SK-N-SH (cell line): ENCODE results near the gene ALDH6A1. TPM values are rescaled to one million over a fixed set of nuclear protein-coding genes. Genes with fewer than 3 reads are reported as not detected.

Source experiments
- polyA plus RNA-seq, 3 experiments: library from polyadenylated mRNA; depleted of rRNA; stranded (reverse); fragments of >200 nt; gene quantifications; 2 replicates each; pipeline ENCODE4 v1.2.3, GENCODE V29; 2012

The ALDH6A1 gene
- polyA plus RNA-seq, 1 of the 3 experiments (the other 2 are of a cell fraction) = 9.4 TPM

Other genes with a start within 250 kb of the ALDH6A1 start
- 7.1 and 9.7 TPM in 2 replicates for gene PTGR2, start 232.6 kb downstream of the ALDH6A1 start, polyA plus RNA-seq (2012; rRNA removed)
- 22.8 and 28.7 TPM in 2 replicates for gene ZNF410, start 197.6 kb downstream of the ALDH6A1 start, polyA plus RNA-seq (2012; rRNA removed)
- gene FAM161B, start 134.4 kb downstream of the ALDH6A1 start, polyA plus RNA-seq (2012; rRNA removed) = 1.4 and 2.2 TPM in 2 replicates
- gene COQ6, start 134.2 kb downstream of the ALDH6A1 start, polyA plus RNA-seq (2012; rRNA removed) = 38.8 and 55.9 TPM in 2 replicates
- gene ENTPD5, start 65.2 kb downstream of the ALDH6A1 start, polyA plus RNA-seq (2012; rRNA removed) = 5.5 and 8.0 TPM in 2 replicates
- 1.9 and 2.1 TPM in 2 replicates for gene BBOF1, start 65.1 kb downstream of the ALDH6A1 start, polyA plus RNA-seq (2012; rRNA removed)
- gene LIN52, start 503 bp upstream of the ALDH6A1 start, polyA plus RNA-seq (2012; rRNA removed) = 4.9 and 5.9 TPM in 2 replicates
- not detected in 2 replicates for gene VSX2, start 155.0 kb upstream of the ALDH6A1 start, polyA plus RNA-seq (2012; rRNA removed)
- gene ABCD4, start 218.5 kb upstream of the ALDH6A1 start, polyA plus RNA-seq (2012; rRNA removed) = 25.5 and 37.0 TPM in 2 replicates